Kidney tubule cell (primary cell): ENCODE results near the gene UTP4.
A peak's percentile ranks its signal among the peaks of the same experiment; 100 is the strongest.
"Not testable (repeated sequence)": the region's sequence is repeated elsewhere in the genome, so short reads cannot be mapped to it uniquely, and the experiment has no call there.

Source experiments
- DNase-seq: peaks from one replicate; pipeline ENCODE4 v3.0.0-alpha.2; 2018; ENCODE audit warnings: low spot score

Gene UTP4

DNA sequence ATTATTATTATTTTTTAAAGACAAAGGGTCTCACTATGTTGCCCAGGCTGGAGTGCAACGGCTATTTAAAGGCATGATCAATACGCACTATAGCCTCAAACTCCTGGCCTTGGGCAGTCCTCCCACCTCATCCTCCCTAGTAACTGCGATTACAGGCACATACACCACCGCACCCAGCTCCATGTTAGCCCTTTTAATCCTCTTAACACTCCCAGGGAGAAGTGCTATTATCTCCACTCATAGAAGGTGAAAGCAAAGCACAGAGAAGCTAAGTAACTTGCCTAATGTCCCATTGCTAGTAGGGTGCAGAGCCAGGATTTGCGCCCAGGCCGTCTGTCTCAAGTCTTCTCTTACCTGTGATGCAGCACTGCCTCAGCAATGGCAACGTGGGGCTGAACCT is 22.0 kb upstream of the UTP4 start:
- DNase-seq: no peak

DNA sequence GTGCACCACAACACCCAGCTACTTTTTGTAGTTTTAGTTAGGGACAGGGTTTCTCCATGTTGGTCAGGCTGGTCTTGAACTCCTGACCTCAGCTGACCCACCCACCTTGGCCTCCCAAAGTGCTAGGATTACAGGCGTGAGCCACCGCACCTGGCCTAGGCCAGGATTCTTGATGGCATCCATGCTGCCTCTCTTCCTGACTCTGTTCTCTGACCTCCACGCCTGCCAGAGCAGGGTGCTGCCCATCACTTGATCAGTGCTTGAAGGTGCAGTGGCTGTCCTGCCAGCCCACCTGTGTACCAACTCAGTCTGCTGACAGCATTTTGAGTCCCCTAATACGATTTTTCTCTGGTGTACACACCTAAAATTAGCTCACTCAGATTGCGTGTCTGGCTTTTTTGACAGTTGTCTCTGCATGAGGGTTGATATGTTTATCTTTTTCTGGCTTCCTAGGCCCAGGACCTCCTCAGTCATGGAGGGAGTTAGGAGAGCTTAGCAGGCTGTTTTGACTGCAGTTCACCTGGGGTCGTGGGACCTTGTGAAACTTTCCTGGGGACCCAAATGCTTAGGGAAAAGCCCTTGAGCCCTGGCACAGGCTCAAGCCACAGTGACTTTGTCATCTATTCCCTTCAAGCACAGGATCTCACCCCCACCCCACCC is 21.1 kb upstream of the UTP4 start:
- no peak for DNase-seq

DNA sequence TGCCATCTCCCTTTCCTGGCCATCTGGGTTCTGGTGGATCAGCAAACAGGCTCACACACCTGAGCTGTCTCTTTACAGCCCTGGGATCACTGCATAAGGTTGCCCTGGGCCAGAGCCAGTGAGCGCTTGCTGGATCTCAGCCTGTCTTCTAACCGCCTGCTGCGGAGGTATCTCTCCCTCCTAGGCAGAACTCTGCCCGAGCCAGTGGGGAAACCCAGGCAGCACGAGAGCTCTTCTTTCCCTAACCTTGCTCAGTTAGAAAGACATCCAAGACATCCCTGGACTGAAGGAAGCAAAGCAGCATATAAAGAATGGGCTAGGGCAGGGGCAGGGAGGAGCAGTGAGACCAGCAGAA is 20.6 kb upstream of the UTP4 start:
- DNase-seq: no peak

DNA sequence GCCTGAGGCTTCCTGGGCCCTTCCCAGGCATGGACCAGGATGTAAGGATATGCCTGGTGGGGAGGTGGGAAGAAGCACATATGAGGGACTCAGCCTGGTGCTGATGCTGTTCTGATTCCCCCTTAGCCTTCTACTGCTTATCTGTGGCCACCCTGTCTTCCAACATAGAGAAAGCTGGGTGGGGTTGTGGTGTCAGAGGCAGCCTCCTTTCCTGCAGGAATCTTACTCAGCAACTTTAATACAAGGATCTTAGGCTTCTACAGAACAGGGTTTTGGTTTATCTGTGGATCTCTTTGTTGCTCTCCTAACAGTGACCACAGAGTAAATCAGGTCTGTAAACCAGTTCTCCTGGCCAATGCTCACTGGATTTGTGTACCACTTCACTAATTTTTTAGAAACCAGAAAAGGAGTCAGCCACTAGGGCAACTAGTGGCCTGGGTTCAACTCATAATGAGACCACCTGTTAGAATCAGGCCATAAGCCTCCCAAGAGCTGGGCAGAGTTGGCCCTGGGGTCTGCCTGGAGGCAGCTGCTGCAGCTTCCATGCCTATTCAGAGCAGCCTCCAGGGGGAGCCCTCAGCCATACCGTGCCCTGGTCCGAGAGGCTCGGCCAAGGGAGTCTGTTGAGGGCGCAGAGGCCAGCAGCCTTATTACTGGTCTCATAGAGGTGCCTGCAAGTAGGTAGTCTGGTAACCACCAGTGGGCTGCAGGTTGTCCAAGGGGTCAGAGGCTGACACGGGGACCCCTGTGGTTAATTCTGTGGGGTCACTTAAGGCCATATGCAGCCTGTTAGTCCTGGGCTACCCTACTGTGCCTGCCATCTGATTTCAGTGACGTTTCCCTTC is 19.9 kb upstream of the UTP4 start:
- DNase-seq: peak; percentile 60

DNA sequence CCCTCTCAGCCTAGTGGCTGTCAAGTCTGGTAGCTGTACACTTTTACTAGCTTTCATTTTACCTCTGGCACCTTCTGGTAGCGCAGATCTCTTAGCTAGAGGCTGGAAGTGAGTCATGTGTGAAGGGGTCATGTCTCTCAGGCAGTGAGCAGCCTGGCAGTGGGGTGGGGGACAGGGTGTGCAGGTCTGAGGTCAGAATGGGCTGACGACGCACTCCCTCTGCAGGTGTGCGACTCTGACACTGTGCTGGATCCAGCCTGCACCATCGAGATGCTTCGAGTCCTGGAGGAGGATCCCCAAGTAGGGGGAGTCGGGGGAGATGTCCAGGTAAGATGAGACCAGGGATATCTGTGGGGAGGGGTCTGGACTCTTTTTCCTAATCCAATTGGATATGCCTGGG is 19.2 kb upstream of the UTP4 start:
- DNase-seq: no peak

DNA sequence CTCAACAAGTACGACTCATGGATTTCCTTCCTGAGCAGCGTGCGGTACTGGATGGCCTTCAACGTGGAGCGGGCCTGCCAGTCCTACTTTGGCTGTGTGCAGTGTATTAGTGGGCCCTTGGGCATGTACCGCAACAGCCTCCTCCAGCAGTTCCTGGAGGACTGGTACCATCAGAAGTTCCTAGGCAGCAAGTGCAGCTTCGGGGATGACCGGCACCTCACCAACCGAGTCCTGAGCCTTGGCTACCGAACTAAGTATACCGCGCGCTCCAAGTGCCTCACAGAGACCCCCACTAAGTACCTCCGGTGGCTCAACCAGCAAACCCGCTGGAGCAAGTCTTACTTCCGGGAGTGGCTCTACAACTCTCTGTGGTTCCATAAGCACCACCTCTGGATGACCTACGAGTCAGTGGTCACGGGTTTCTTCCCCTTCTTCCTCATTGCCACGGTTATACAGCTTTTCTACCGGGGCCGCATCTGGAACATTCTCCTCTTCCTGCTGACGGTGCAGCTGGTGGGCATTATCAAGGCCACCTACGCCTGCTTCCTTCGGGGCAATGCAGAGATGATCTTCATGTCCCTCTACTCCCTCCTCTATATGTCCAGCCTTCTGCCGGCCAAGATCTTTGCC is 18.0 kb upstream of the UTP4 start:
- no peak for DNase-seq

DNA sequence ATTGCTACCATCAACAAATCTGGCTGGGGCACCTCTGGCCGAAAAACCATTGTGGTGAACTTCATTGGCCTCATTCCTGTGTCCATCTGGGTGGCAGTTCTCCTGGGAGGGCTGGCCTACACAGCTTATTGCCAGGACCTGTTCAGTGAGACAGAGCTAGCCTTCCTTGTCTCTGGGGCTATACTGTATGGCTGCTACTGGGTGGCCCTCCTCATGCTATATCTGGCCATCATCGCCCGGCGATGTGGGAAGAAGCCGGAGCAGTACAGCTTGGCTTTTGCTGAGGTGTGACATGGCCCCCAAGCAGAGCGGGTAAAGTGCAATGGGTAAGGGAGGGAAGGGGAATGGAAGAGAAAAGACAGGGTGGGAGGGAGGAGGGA is 17.5 kb upstream of the UTP4 start:
- no peak for DNase-seq

DNA sequence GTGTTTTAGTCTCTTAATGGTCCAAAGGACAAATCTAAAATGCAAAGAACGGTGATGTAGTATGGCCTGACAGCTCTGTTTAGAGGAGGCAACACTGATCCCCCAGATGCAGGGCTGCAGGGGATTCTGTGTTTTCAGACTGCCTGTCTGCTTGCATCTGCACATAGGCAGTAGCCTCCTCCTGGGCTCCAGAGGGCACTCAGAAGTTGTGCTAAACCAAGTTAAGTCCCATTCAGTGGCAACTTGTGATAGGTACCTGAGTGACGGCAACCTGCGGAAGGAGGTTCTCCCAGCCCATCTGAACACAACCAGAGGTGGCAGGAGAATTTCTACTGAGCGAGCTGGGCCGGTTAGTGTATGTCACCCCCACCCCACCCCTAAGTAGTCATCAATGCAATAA is 17.1 kb upstream of the UTP4 start:
- no peak for DNase-seq

DNA sequence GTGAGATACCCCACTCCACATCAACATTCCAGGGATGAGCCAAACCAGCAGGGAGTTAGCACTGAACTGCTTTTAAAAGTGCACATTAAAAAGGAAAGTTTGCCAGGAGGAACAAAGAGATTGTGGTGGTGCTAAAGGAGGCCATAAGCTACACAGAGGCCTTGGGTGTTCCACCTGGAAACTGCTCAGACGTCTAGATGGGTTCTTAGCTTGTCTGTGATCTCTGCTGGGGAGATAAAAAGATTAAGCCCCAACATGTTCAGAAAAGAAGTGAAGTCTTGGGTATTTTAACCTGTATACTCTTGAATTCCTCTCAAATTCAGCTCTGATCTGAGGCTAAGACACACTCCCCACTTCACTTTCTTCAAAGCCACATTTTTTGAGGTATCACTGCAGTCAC is 16.6 kb upstream of the UTP4 start:
- DNase-seq: no peak

DNA sequence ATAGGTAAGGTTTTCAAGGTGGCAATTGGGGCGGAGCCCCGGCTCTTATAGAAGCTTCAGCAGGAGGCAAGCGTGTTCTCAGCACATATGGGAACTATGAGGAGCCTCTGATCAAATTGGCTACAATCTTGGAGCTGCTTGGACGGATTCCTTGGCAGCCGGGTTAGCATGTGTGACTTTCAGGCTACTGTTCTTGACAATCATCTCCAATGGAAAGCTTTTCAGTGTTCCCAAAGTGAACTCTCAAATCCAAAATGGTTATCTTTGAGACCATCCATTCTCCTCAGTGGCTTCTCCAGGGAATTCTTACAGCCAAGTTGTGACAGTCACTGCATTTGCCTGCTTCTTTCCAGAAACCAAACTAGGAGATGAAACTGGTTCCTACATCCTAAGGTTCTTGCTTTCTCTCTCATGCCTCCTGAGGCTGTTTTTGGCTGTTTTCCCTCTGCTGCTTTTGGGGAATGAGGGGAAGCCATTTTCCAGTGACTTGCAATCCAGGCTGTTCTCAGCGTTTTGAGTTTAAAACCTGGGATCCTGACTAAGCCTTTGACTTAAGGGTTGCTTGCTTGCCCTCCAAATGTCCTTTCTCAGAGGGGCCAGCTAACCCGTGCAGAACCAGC is 16.1 kb upstream of the UTP4 start:
- DNase-seq: no peak

DNA sequence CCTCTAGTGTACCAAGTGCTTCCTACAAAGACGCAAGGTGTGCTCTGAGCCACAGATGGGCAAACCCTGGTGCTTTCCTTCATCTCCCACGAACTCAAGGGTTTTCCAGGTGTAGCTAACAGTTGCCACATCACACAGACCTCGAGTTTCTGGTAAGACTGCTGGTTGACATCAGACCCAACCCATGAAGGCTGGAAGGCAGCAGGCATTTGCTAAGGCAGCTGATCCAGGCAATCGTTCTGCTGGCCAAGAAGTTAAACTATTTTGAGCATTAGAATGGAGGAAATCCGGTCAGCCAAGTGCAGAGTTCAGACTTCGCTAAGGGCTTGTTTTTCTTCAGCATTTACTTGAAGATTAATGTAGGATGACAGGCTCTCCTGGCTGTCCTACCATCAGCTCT is 15.5 kb upstream of the UTP4 start:
- no peak for DNase-seq

DNA sequence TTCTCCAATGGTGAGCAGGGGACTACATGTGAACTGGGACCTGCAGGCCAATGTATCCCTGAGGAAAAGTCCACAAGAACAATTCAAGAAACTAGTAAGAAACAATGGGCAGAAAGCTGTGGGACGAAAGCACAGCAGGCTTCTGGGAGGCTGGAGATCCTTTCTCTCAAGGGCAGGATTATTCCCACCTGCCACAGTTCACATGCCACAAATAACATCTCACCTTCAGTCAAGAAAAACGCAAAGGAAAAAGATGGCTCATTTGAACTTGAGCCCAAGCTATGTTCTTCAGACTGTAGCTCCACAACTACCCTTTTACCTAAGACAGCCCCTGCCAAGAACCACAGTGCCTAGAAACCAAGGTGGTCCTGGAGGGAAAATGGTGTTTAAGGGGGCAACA is 14.0 kb upstream of the UTP4 start:
- no peak for DNase-seq

DNA sequence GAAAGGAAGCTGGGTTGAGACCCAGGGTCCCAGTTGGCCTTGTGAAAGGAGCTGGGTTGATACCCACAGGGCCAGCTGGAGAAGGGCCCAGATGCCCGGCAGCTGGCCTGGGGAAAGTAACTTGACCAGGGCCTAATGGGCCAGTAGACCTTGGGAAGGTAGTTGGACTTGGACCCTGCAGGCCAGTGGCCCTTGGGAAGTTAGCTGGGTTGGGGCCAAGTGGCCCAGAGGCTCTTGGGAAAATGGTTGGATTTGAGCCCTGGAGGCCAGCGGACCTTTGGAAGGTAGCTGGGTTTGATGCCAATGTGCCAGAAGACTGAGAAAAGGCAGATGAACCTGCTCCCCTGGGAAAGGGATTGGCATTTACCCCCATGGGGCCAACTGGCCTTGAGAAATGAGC is 13.5 kb upstream of the UTP4 start:
- no peak for DNase-seq

DNA sequence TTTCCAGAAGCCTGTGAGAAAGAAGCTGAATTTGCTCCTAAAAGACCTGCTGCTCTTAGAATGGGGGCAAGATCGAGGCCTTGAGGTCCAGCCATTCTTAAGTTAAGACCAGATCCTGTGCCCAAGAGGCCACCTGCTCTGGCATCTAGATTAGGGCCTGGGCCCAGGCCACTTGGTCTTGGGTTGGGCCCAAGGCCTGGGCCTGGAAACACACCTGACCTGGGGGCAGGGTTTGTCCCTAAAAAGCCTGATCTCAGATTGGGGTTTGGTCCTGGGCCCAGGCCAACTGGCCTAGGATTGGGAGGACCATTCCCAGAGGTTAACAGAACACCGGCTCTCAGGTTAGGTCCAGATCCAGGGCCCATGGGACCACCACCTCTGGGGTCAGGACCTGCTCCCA is 12.9 kb upstream of the UTP4 start:
- no peak for DNase-seq

DNA sequence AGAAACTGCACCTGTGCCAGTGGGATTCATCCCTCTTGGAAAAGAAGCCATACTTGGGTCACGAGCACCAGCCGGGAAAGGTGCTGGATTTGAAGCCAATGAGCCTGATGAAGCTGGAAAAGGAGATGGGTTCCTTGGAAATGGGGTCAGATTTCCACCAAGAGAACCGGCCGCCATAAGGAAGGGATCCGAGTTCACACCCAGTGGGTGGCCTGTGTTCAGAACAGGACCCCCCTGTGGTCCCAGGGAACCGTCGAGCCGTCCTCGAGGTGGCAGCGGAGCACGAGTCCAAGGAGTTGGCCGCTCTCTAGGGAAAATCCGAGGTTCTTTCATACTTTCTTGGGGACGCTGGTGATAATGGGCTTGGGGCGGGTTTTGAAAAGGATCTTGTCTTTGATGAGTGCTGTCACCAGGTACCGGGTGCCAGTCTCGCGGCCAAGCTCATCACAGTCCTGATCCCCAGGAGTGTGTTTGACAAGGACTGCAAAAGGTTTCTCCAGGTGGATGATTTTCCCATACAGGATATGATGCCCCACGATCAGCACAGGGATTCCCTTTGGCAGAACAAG is 12.3 kb upstream of the UTP4 start:
- no peak for DNase-seq

DNA sequence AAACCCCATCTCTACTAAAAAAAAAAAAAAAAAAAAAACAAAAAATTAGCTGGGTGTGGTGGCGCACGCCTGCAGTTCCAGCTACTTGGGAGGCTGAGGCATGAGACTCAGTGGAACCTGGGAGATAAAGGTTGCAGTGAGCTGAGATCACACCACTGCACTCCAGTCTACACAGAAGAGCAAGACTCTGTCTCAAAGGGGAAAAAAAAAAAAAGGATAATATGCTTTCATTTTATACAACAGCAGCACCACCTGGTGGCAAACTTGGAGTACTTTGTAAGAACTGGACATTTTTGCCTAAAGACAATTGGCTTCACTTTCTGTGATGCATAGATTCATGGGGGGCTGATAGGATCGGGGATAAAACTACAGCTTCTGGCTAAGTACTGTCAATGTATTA is 8.5 kb upstream of the UTP4 start:
- peak; percentile 71 for DNase-seq

DNA sequence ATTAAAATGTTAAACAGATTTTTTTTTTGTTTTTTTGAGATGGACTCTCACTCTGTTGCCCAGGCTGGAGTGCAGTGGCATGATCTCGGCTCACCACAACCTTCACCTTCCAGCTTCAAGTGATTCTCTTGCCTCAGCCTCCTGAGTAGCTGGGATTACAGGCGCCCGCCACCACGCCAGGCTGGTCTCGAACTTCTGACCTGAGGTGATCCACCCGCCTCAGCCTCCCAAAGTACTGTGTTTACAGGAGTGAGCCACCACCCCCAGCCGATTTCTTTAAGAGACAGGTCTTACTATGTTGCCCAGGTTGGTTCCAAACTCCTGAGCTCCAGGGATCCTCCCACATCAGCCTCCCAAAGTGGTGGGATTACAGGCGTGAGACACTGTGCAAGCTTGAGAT is 8.0 kb upstream of the UTP4 start:
- DNase-seq: not testable (repeated sequence)

DNA sequence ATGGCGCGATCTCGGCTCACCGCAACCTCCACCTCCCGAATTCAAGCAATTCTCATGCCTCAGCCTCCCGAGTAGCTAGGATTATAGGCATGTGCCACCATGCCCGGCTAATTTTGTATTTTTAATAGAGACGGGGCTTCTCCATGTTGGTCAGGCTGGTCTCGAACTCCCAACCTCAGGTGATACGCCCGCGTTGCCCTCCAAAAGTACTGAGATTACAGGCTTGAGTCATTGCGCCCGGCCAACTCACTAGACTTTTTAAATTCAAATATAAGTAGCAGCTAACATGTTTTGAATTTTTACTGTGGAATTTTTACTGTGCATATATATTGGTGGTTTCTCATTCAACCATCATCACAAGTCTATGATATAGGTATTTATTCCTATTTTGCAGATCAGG is 7.5 kb upstream of the UTP4 start:
- not testable (repeated sequence) for DNase-seq

DNA sequence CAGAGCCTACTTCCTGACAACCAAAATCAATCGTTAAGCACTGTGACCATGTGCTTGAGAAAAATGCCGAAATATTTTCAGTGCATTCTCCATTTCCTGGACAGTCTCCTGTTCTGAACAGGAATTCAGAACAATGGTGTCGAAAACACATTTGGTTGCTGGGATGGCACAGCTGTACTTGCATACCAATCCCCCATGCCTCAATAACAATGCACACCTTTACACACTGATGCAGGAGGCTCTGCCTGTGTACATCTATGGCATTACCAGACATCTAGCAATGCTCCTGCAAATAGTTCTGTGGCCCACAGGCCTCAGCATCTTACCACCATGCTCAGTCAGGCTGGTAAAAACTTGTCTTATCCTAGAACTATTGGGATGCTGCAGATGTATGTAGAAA is 6.2 kb upstream of the UTP4 start:
- no peak for DNase-seq

DNA sequence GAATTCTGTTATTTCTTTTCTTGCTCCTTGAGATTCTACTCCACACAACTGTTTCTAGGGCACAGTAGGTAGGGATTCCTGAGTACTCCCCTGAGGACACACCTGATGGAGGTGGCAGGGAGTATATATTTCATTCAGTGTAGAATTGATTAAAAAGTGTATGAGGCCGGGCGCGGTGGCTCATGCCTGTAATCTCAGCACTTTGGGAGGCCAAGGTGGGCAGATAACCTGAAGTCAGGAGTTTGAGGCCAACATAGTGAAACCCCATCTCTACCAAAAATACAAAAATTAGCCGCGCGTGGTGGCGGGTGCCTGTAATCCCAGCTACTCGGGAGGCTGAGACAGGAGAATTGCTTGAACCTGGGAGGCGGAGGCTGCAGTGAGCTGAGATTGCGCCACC is 5.6 kb upstream of the UTP4 start:
- not testable (repeated sequence) for DNase-seq

DNA sequence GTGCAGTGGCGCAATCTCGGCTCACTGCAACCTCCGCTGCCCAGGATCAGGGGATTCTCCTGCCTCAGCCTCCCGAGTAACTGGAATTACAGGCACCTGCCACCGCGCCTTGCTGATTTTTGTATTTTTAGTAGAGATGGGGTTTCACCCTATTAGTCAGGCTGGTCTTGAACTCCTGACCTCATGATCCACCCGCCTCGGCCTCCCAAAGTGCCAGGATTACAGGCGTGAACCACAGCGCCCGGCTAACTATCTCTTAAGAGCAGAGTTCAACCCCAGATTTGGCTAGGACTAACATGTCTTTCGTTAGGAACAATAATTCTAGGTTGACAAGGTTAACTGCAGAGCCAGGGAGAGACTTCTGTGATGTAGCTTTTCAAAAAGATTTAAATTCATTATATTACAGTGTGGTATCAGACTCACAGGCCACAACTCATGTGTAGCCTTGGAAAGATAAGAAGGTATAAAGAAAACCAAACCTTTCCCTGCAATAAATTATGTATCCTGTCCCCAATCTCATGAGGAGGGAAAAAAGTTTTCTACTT is 4.4 kb upstream of the UTP4 start:
- no peak for DNase-seq

DNA sequence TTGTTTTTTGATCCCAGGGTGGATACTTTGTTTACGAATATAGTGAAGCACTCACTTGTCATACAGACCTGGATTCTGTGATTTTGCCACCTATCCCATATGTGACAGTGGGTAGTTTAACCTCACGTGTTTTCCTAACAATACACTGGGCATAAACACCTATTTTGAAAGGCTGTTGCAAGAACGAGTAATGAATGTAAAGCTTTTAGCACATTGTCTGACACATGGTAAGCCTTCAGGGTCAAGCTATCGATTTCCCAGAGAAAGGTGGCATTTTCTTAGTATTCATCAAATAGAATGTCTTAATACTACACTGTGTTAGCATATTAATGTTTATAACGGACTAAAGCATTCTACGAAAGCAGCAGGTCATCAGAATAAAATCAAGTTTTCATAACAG is 2.0 kb upstream of the UTP4 start:
- no peak for DNase-seq
